ENCODE data around the gene SYNGR1.

The SYNGR1 gene

GRCh38 chr22:39434721-39435120 lies 84.9 kb downstream of the SYNGR1 start:
- no peak for DNase-seq (ENCODE audit: low read depth)
- no peak for TF ChIP-seq CTCF (conservative IDR thresholded peaks at IDR 0.05; ENCODE audit: control insufficient read depth, insufficient read depth, low read depth, low read length)
- H3K4me3 ChIP-seq (ENCODE audit: control insufficient read depth, low read depth, low read length): no peak overlapping the region
